ENCODE measurements around the gene SMIM45.

Gene SMIM45

GRCh38 chr22:41914611-41915034, 37.3 kb upstream of the SMIM45 start:
- H3K4me1 ChIP-seq (ENCODE audit: control insufficient read depth, insufficient read depth, low read length) = peaks cover 2% of the 10 kb centered on the region; the same call in 1 of the 2 replicates

More at GRCh38 chr22:41914611-41915034, 37.3 kb upstream of the SMIM45 start:
- H3K9me1 ChIP-seq (ENCODE audit: insufficient read depth, low read length) = no peaks in the 10 kb centered on the region; the same call in 1 of the 2 replicates
- no peak overlapping the region for H2BK5ac ChIP-seq (ENCODE audit: low read depth, low read length, poor library complexity, severe bottlenecking)
- POLR2A ChIA-PET (ENCODE audit: unreplicated experiment) = no interaction called here
- in situ Hi-C loops (cut with MboI; ENCODE audit: low sequenced_read_pairs) = no loop called here
- H4K20me1 ChIP-seq (ENCODE audit: insufficient read depth, low read length) = peaks cover 3% of the 10 kb centered on the region
- WGBS, 2 experiments (ENCODE audit: extremely low coverage in 2 of 2, insufficient read length in 1 of 2) = 0% methylated on average over 27 of the region's 67 CpGs; no CpG with 5 or more reads in 1 of the 2 experiments
- intact Hi-C loops (cut with micrococcal nuclease) = no loop called here
- H3K23ac ChIP-seq (ENCODE audit: low read depth, low read length) = no peak overlapping the region
- DNase-seq (no peak), ATAC-seq (ENCODE audit: low read depth) (0 out of 2 replicates have a peak, but pooled peaks have one; percentile 19)
- CTCF ChIA-PET = no interaction called here
- no peak overlapping the region for H3K4me3 ChIP-seq (ENCODE audit: insufficient read depth, low read depth, low read length)
- H3K18ac ChIP-seq (ENCODE audit: low read depth, low read length) = no peak overlapping the region
- H3K27me3 ChIP-seq (ENCODE audit: control insufficient read depth, insufficient read depth, low read length) = peaks cover 79% of the 10 kb centered on the region
- H2BK15ac ChIP-seq (ENCODE audit: low read depth, low read length) = no peak overlapping the region
- TF ChIP-seq CTCF (conservative IDR thresholded peaks at IDR 0.05; ENCODE audit: low read depth, low read length) (no peak), USF2 (IDR thresholded peaks at IDR 0.05; ENCODE audit: low read depth, low read length) (no peak), RFX5 (IDR thresholded peaks at IDR 0.05; ENCODE audit: low read depth, low read length) (no peak), CHD1 (IDR thresholded peaks at IDR 0.05; ENCODE audit: low read depth, low read length) (no peak), ELK1 (IDR thresholded peaks at IDR 0.05; ENCODE audit: borderline replicate concordance, low read depth, low read length) (no peak), MAZ (IDR thresholded peaks at IDR 0.05; ENCODE audit: borderline replicate concordance, low read depth, low read length) (no peak), MAFK (IDR thresholded peaks at IDR 0.05; ENCODE audit: low read depth, low read length) (no peak), RAD21 (IDR thresholded peaks at IDR 0.05; ENCODE audit: low read length) (no peak), FOS (IDR thresholded peaks at IDR 0.05; ENCODE audit: low read depth, low read length) (no peak), CEBPB (IDR thresholded peaks at IDR 0.05; ENCODE audit: low read depth, low read length) (no peak), SMC3 (IDR thresholded peaks at IDR 0.05; ENCODE audit: low read depth, low read length) (no peak), POLR2A (IDR thresholded peaks at IDR 0.05; ENCODE audit: low read depth, low read length) (no peak)
- dilution Hi-C loops (cut with HindIII; ENCODE audit: low sequenced_read_pairs, unreplicated experiment) = no loop called here
- no peak overlapping the region for H2BK120ac ChIP-seq (ENCODE audit: low read depth, low read length)
- H3K79me1 ChIP-seq (ENCODE audit: low read depth in 1 of 2, low read length in 2 of 2) = no peaks in the 10 kb centered on the region
- peak overlapping the region; percentile 56 for H2AFZ ChIP-seq (replicated peaks; ENCODE audit: low read length, poor library complexity)
- no peak overlapping the region for H3K27ac ChIP-seq (ENCODE audit: insufficient read depth, low read length)
- H3K56ac ChIP-seq (ENCODE audit: extremely low read depth, insufficient read depth, low read length) = no peak overlapping the region
- H3K4me2 ChIP-seq (ENCODE audit: low read depth, low read length) = no peak overlapping the region
- H3K9me3 ChIP-seq (ENCODE audit: control insufficient read depth, insufficient read depth, low read length) = no peaks in the 10 kb centered on the region
- no peak overlapping the region for H3K9ac ChIP-seq (ENCODE audit: low read depth, low read length)
- H4K8ac ChIP-seq (ENCODE audit: low read depth in 2 of 2, low read length in 2 of 2) = no peak overlapping the region
- no peak overlapping the region for H2AK9ac ChIP-seq (replicated peaks; ENCODE audit: low read depth, low read length, poor library complexity)
- no peak overlapping the region for H4K91ac ChIP-seq (ENCODE audit: insufficient read depth, low read depth, low read length)
- H3K4ac ChIP-seq (ENCODE audit: low read depth, low read length) = no peak overlapping the region
- no peak overlapping the region for H4K5ac ChIP-seq (ENCODE audit: low read depth, low read length)
- H3K14ac ChIP-seq (replicated peaks; ENCODE audit: low read depth, low read length) = no peak overlapping the region
- BruUV-seq (replicated peaks) = no TSS peak
- no peaks in the 10 kb centered on the region for H3K36me3 ChIP-seq (ENCODE audit: control insufficient read depth, insufficient read depth, low read length)
- no peak overlapping the region for H2BK20ac ChIP-seq (ENCODE audit: low read depth, low read length)
- no peak overlapping the region for H2AK5ac ChIP-seq (ENCODE audit: low read depth, low read length)

Measured in IMR-90 (cell line).